ENCODE measurements around the gene CACNA1E.
A peak's percentile ranks its signal among the peaks of the same experiment; 100 is the strongest.

CACNA1E gene

DNA sequence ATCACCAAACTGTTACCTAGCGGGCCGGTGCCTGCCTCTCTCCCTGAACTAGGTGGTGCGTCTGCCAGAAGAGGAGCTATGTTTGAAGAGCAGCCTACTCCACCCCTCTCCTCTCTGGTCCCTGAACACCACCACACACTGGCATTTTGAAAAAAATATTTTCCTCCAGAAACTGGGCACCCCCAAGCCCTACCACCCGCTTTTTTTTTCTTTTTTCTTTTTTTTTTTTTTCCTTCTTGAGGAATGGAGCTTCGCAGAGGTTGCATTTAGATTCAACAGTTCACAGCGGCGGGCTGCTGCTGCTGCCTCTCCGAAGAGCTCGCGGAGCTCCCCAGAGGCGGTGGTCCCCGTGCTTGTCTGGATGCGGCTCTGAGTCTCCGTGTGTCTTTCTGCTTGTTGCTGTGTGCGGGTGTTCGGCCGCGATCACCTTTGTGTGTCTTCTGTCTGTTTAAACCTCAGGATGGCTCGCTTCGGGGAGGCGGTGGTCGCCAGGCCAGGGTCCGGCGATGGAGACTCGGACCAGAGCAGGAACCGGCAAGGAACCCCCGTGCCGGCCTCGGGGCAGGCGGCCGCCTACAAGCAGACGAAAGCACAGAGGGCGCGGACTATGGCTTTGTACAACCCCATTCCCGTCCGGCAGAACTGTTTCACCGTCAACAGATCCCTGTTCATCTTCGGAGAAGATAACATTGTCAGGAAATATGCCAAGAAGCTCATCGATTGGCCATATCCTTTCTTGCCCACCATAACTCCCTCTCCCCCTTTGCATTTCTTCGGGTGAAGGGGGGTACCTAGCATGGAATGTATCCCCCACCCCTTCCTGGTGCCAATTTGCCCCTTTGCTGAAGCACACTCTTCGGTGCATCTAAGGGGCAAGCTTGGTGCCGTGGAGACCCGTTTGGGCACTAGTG lies at the start of gene CACNA1E:
Gene CACNA1E (plus strand): TSS at position 233 of the 911 bp plus-strand sequence. CDS start 228 bp downstream, at position 461.
- peak within 1 kb of the TSS in 3 of 5 donors; percentile 11 to 20 (median 11) for H3K4me3 ChIP-seq (ENCODE audit: low read depth in 1 of 5, low read length in 5 of 5)
- no peaks in the 10 kb centered on the region for H3K36me3 ChIP-seq (ENCODE audit: control insufficient read depth in 5 of 5, insufficient read depth in 5 of 5, low read length in 5 of 5)
- peaks cover 0 to 14% (median 10%) of the 10 kb centered on the region in 5 donors for H3K4me1 ChIP-seq (ENCODE audit: control insufficient read depth in 5 of 5, insufficient read depth in 5 of 5, low read length in 5 of 5)
- H3K9me3 ChIP-seq (ENCODE audit: control insufficient read depth in 5 of 5, low read length in 5 of 5), result no peaks in the 10 kb centered on the region
- peaks cover 38 to 81% (median 65%) of the 10 kb centered on the region in 5 donors for H3K27me3 ChIP-seq (ENCODE audit: control insufficient read depth in 5 of 5, insufficient read depth in 4 of 5, low read length in 5 of 5)
- no peak within 1 kb of the TSS for H3K9ac ChIP-seq (ENCODE audit: low read length in 5 of 5)
- H3K27ac ChIP-seq (ENCODE audit: low read depth, low read length), result no peak within 1 kb of the TSS

- Histone ChIP-seq H3K4me3 (ENCODE audit: low read depth in 1 of 5, low read length in 5 of 5) (no peak overlapping the region), H3K4me1 (ENCODE audit: control insufficient read depth in 5 of 5, insufficient read depth in 5 of 5, low read length in 5 of 5) (no peaks in the 10 kb centered on the region), H3K36me3 (ENCODE audit: control insufficient read depth in 5 of 5, insufficient read depth in 5 of 5, low read length in 5 of 5) (no peaks in the 10 kb centered on the region), H3K27me3 (ENCODE audit: control insufficient read depth in 5 of 5, insufficient read depth in 4 of 5, low read length in 5 of 5) (peaks cover 3 to 14% (median 5%) of the 10 kb centered on the region in 5 donors), H3K9me3 (ENCODE audit: control insufficient read depth in 5 of 5, low read length in 5 of 5) (no peaks in the 10 kb centered on the region), H3K27ac (ENCODE audit: low read depth, low read length) (no peak overlapping the region), H3K9ac (ENCODE audit: low read length in 5 of 5) (no peak overlapping the region)
These were observed 49.4 kb upstream of the CACNA1E start for GRCh38 chr1:181433931-181434330.

DNA sequence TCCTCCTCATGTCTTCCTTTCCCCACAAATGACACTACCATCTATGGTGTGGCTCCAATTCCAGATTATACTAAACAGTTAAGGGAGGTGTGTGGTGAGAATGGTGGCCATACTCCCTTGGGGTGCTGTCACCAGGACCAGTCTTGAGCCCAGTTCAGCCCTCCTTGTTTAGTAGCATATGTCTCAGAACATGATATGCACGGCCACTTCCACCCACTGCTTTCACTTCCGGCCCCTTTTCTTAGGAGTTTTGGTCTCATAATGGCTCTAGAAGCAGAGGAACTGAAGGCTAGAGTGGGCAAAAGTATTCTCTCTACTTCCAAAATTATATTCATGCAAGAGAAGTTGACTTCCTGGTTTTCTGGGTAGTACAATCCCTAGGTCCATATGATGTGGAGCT lies 45.3 kb upstream of the CACNA1E start:
- Histone ChIP-seq H3K9ac (ENCODE audit: low read length in 5 of 5) (no peak overlapping the region), H3K9me3 (ENCODE audit: control insufficient read depth in 5 of 5, low read length in 5 of 5) (no peaks in the 10 kb centered on the region), H3K4me3 (ENCODE audit: low read depth in 1 of 5, low read length in 5 of 5) (no peak overlapping the region), H3K27me3 (ENCODE audit: control insufficient read depth in 5 of 5, insufficient read depth in 4 of 5, low read length in 5 of 5) (peaks cover 2 to 14% (median 5%) of the 10 kb centered on the region in 5 donors), H3K4me1 (ENCODE audit: control insufficient read depth in 5 of 5, insufficient read depth in 5 of 5, low read length in 5 of 5) (no peaks in the 10 kb centered on the region), H3K36me3 (ENCODE audit: control insufficient read depth in 5 of 5, insufficient read depth in 5 of 5, low read length in 5 of 5) (no peaks in the 10 kb centered on the region), H3K27ac (ENCODE audit: low read depth, low read length) (no peak overlapping the region)

GRCh38 chr1:181440510-181440909 lies 42.8 kb upstream of the CACNA1E start:
- Histone ChIP-seq H3K9me3 (ENCODE audit: control insufficient read depth in 5 of 5, low read length in 5 of 5) (no peaks in the 10 kb centered on the region), H3K27ac (ENCODE audit: low read depth, low read length) (no peak overlapping the region), H3K9ac (ENCODE audit: low read length in 5 of 5) (no peak overlapping the region), H3K36me3 (ENCODE audit: control insufficient read depth in 5 of 5, insufficient read depth in 5 of 5, low read length in 5 of 5) (no peaks in the 10 kb centered on the region), H3K4me1 (ENCODE audit: control insufficient read depth in 5 of 5, insufficient read depth in 5 of 5, low read length in 5 of 5) (no peaks in the 10 kb centered on the region), H3K27me3 (ENCODE audit: control insufficient read depth in 5 of 5, insufficient read depth in 4 of 5, low read length in 5 of 5) (peaks cover 0 to 7% (median 0%) of the 10 kb centered on the region in 5 donors), H3K4me3 (ENCODE audit: low read depth in 1 of 5, low read length in 5 of 5) (no peak overlapping the region)

GRCh38 chr1:181442181-181442525 lies 41.2 kb upstream of the CACNA1E start:
- Histone ChIP-seq H3K27ac (ENCODE audit: low read depth, low read length) (no peak overlapping the region), H3K36me3 (ENCODE audit: control insufficient read depth in 5 of 5, insufficient read depth in 5 of 5, low read length in 5 of 5) (no peaks in the 10 kb centered on the region), H3K27me3 (ENCODE audit: control insufficient read depth in 5 of 5, insufficient read depth in 4 of 5, low read length in 5 of 5) (peaks cover 0 to 7% (median 0%) of the 10 kb centered on the region in 5 donors), H3K9ac (ENCODE audit: low read length in 5 of 5) (no peak overlapping the region), H3K9me3 (ENCODE audit: control insufficient read depth in 5 of 5, low read length in 5 of 5) (no peaks in the 10 kb centered on the region), H3K4me3 (ENCODE audit: low read depth in 1 of 5, low read length in 5 of 5) (no peak overlapping the region), H3K4me1 (ENCODE audit: control insufficient read depth in 5 of 5, insufficient read depth in 5 of 5, low read length in 5 of 5) (no peaks in the 10 kb centered on the region)

DNA sequence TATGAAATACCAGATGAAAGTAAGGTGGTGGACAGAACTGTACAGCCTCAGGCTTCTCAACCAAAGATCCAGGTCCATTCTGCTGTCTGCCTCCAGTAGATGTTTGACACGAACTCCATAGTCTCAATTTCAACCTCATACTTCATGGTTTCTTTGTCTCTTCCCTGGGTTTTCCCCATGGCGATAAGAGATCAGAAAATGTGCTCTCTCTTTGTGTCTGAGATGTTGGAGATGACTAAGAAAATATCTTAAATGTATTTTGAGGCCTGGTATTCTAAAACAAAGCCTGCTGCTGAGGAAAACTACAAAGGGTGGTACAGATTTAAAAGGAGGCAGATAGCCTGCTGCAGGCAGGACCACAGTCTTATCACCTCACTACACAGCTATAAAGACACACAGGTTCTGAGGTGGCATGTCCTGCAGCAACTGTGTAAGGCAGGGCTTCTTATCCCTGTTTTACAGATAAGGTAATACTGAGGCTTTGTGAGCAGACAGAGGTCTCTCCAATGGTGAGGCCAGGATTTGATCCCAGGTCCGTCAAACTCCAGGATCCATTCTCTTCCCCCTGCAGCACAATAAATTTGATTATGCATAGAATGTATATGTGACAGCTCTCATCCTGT lies 40.0 kb upstream of the CACNA1E start:
- Histone ChIP-seq H3K27me3 (ENCODE audit: control insufficient read depth in 5 of 5, insufficient read depth in 4 of 5, low read length in 5 of 5) (peaks cover 0 to 2% (median 0%) of the 10 kb centered on the region in 5 donors), H3K27ac (ENCODE audit: low read depth, low read length) (no peak overlapping the region), H3K4me3 (ENCODE audit: low read depth in 1 of 5, low read length in 5 of 5) (no peak overlapping the region), H3K36me3 (ENCODE audit: control insufficient read depth in 5 of 5, insufficient read depth in 5 of 5, low read length in 5 of 5) (no peaks in the 10 kb centered on the region), H3K4me1 (ENCODE audit: control insufficient read depth in 5 of 5, insufficient read depth in 5 of 5, low read length in 5 of 5) (no peaks in the 10 kb centered on the region), H3K9me3 (ENCODE audit: control insufficient read depth in 5 of 5, low read length in 5 of 5) (peaks cover 0 to 8% (median 3%) of the 10 kb centered on the region in 5 donors), H3K9ac (ENCODE audit: low read length in 5 of 5) (no peak overlapping the region)

DNA sequence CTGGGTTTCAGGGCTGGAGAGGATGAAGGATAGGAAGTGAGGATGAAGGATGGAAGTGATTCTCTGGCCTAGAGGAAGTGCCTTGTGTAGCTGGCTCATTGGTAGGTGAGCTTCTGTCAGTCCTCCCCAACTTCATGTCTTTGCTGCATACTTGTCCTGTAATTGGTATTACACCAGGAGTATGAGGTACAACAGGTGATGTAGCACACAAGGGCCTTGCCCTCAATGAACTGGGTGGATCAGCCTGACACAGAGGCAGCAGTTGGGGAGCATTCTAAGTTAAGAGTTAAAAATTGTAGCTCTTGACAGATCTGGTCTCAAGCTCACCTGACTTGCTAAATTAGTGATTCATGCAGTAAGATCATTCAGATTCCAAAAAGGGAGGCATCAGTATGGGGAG lies 37.9 kb upstream of the CACNA1E start:
- H3K36me3 ChIP-seq (ENCODE audit: control insufficient read depth in 5 of 5, insufficient read depth in 5 of 5, low read length in 5 of 5), result no peaks in the 10 kb centered on the region
- H3K9ac ChIP-seq (ENCODE audit: low read length in 5 of 5), result no peak overlapping the region
- H3K27me3 ChIP-seq (ENCODE audit: control insufficient read depth in 5 of 5, insufficient read depth in 4 of 5, low read length in 5 of 5), result peaks cover 0 to 4% (median 2%) of the 10 kb centered on the region in 5 donors
- no peak overlapping the region for H3K4me3 ChIP-seq (ENCODE audit: low read depth in 1 of 5, low read length in 5 of 5)
- no peak overlapping the region for H3K27ac ChIP-seq (ENCODE audit: low read depth, low read length)
- peaks cover 0 to 8% (median 3%) of the 10 kb centered on the region in 5 donors for H3K9me3 ChIP-seq (ENCODE audit: control insufficient read depth in 5 of 5, low read length in 5 of 5)
- no peaks in the 10 kb centered on the region for H3K4me1 ChIP-seq (ENCODE audit: control insufficient read depth in 5 of 5, insufficient read depth in 5 of 5, low read length in 5 of 5)

GRCh38 chr1:181448461-181448860 lies 34.9 kb upstream of the CACNA1E start:
- H3K4me1 ChIP-seq (ENCODE audit: control insufficient read depth in 5 of 5, insufficient read depth in 5 of 5, low read length in 5 of 5), result no peaks in the 10 kb centered on the region
- peaks cover 0 to 8% (median 3%) of the 10 kb centered on the region in 5 donors for H3K9me3 ChIP-seq (ENCODE audit: control insufficient read depth in 5 of 5, low read length in 5 of 5)
- peaks cover 0 to 4% (median 0%) of the 10 kb centered on the region in 5 donors for H3K27me3 ChIP-seq (ENCODE audit: control insufficient read depth in 5 of 5, insufficient read depth in 4 of 5, low read length in 5 of 5)
- H3K27ac ChIP-seq (ENCODE audit: low read depth, low read length), result no peak overlapping the region
- no peaks in the 10 kb centered on the region for H3K36me3 ChIP-seq (ENCODE audit: control insufficient read depth in 5 of 5, insufficient read depth in 5 of 5, low read length in 5 of 5)
- no peak overlapping the region for H3K4me3 ChIP-seq (ENCODE audit: low read depth in 1 of 5, low read length in 5 of 5)
- H3K9ac ChIP-seq (ENCODE audit: low read length in 5 of 5), result no peak overlapping the region

- H3K9ac ChIP-seq (ENCODE audit: low read length in 5 of 5), result no peak overlapping the region
- no peaks in the 10 kb centered on the region for H3K4me1 ChIP-seq (ENCODE audit: control insufficient read depth in 5 of 5, insufficient read depth in 5 of 5, low read length in 5 of 5)
- H3K36me3 ChIP-seq (ENCODE audit: control insufficient read depth in 5 of 5, insufficient read depth in 5 of 5, low read length in 5 of 5), result no peaks in the 10 kb centered on the region
- H3K4me3 ChIP-seq (ENCODE audit: low read depth in 1 of 5, low read length in 5 of 5), result no peak overlapping the region
- H3K27me3 ChIP-seq (ENCODE audit: control insufficient read depth in 5 of 5, insufficient read depth in 4 of 5, low read length in 5 of 5), result peaks cover 0 to 4% (median 0%) of the 10 kb centered on the region in 5 donors
- peaks cover 0 to 13% (median 9%) of the 10 kb centered on the region in 5 donors for H3K9me3 ChIP-seq (ENCODE audit: control insufficient read depth in 5 of 5, low read length in 5 of 5)
- H3K27ac ChIP-seq (ENCODE audit: low read depth, low read length), result no peak overlapping the region
These were observed 31.6 kb upstream of the CACNA1E start for GRCh38 chr1:181451661-181452230.

DNA sequence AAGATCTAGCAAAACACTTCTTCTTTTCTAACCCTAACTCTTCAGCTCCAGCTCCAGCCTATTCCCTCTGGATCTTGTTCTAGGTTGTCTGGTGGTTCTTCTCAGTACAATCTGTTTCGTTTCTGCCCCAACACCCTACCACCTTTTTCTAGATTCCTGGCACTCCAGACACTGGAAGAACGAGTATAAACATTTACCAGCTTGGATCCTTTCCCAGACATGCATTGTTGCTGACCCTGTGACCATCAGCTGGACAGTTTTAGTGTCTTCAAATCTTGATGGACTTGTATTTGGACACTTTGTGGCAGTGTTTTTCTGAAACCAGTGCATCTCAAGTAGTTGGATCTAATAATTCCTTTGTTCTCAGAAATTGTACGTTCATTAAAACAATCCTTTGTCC lies 30.6 kb upstream of the CACNA1E start:
- Histone ChIP-seq H3K4me3 (ENCODE audit: low read depth in 1 of 5, low read length in 5 of 5) (no peak overlapping the region), H3K27me3 (ENCODE audit: control insufficient read depth in 5 of 5, insufficient read depth in 4 of 5, low read length in 5 of 5) (peaks cover 0 to 4% (median 0%) of the 10 kb centered on the region in 5 donors), H3K9me3 (ENCODE audit: control insufficient read depth in 5 of 5, low read length in 5 of 5) (peaks cover 3 to 20% (median 12%) of the 10 kb centered on the region in 5 donors), H3K27ac (ENCODE audit: low read depth, low read length) (no peak overlapping the region), H3K4me1 (ENCODE audit: control insufficient read depth in 5 of 5, insufficient read depth in 5 of 5, low read length in 5 of 5) (no peaks in the 10 kb centered on the region), H3K9ac (ENCODE audit: low read length in 5 of 5) (no peak overlapping the region), H3K36me3 (ENCODE audit: control insufficient read depth in 5 of 5, insufficient read depth in 5 of 5, low read length in 5 of 5) (no peaks in the 10 kb centered on the region)

Measured in subcutaneous abdominal adipose tissue (tissue), 5 donors.